VCaP (cell line): Measurements from ENCODE around the gene FIZ1.

ENCODE experiments used
- H3K27ac ChIP-seq: fragments of 450-650 bp; 2 replicates; pipeline ENCODE4 v1.5.1; 2017
- CTCF ChIP-seq: fragments of 450-650 bp; conservative IDR thresholded peaks from 2 replicates; pipeline ENCODE4 v1.5.1; 2017; ENCODE audit warnings: mild to moderate bottlenecking, moderate library complexity

FIZ1 gene

GRCh38 chr19:55621673-55622231 lies 22.4 kb upstream of the FIZ1 start:
- H3K27ac ChIP-seq: no peak overlapping the region
- TF ChIP-seq CTCF: no peak

DNA sequence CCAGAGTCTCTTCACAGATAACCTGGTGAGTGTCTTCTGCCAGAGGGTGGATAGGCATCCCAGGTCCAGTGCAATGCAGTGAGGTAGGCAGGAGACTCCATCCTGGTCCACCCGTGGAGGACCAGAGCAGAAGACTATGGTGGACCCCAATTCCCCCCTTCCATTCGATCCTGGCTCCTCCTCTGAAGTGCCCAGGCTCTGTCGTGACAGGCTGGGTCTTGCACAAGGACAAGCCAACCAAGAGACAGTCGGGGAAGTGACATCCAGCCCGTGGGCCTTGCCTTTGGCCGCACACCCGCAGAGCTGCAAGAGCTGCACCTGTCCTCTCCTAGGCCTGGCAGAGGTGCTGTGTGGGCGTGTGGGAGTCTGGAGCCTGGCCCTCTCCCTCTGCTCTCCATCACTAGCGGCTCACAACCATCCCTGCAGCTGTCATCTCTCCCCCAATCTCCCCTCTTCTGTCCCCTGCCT lies 21.9 kb upstream of the FIZ1 start:
- H3K27ac ChIP-seq: no peak overlapping the region
- no peak for TF ChIP-seq CTCF

DNA sequence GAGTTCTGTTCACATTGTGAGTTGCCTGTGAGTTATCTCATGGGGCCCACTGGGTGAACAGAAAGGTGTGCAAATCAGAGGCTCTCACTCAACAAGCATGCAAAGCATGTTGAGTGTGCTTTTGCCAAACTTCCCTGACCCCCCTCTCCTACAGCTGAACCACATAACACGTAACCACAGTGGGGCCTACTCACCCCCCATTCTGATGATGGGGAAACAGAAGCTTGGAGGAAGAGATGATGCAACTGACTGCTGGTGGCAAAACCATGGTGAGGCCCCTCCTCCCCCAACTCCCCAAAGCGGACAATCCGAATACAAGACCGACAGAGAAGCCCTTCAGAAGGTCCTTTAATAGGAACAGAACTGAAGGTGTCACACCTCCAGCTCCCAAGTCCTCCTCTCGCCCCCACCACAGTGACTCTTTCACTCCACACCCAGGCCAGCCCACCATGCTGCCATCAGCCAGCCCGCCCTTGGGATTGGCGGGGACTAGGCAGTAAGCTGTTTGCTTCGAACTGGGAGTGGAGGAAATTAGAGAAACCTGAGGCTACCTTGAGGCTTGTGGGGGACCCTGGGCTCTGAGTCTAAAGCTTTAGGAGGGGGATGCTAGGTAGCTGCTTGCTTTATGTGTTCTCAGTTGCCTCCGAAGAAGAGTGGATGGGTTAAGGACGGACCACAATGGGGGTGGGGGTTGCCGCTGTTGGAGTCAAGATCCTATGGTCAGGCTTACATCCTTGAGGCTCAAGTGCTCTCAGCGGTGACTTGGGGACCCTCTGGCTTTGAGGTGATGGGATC lies 21.3 kb upstream of the FIZ1 start:
- TF ChIP-seq CTCF: no peak
- no peak overlapping the region for H3K27ac ChIP-seq

GRCh38 chr19:55619286-55619685 lies 20.0 kb upstream of the FIZ1 start:
- H3K27ac ChIP-seq: no peak overlapping the region
- TF ChIP-seq CTCF: no peak

DNA sequence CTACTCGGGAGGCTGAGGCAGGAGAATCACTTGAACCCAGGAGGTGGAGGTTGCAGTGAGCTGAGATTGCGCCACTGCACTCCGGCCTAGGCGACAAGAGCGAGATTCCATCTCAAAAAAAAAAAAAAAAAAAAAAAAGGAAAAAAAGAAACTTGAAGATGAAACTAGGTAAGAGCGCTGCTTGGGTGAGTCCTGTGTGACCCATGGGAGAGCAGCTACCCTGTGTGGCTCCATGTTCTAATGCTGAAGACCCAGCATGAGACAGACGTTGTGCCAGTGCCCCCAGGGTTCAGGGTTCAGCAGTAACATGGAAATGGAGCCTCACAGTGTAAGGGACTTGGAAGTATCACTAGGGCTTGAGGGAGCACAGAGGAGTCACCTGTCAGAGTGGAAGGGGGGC lies 19.1 kb upstream of the FIZ1 start:
- H3K27ac ChIP-seq: no peak overlapping the region
- TF ChIP-seq CTCF: no peak

DNA sequence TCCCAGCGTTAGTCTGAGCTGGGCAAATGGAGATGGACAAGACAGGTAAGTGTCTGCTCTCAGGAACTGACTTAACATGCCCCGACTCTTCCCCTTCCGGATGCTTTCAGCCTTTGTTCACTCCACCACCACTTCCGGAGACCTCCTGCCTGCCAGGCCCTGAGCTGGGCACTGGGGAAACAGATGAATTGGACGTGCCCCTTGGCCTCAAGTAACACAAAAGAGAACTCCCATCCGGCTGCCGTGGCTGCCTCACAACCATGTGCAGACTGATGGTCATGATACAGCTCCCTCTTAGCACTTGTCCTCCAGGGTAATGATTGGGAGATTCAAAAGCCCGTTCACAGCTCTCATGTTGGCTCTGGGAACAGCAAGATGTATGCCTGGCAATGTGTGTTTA lies 18.1 kb upstream of the FIZ1 start:
- H3K27ac ChIP-seq: no peak overlapping the region

More for the DNA sequence above, 18.1 kb upstream of the FIZ1 start:
- TF ChIP-seq CTCF: no peak
